NB4 (cell line): Measurements from ENCODE around the gene PDZRN4.

Source experiments
- CTCF ChIP-seq: IDR thresholded peaks from one replicate; pipeline ENCODE4 v1.5.1; 2012; ENCODE audit warnings: low read depth, low read length
- MAX ChIP-seq: IDR thresholded peaks from 2 replicates; pipeline ENCODE4 v1.6.1; 2011; ENCODE audit warnings: low read depth, low read length
- POLR2A ChIP-seq: IDR thresholded peaks from 2 replicates; pipeline ENCODE4 v1.6.1; 2011; ENCODE audit warnings: mild to moderate bottlenecking; ENCODE audit not compliant: insufficient read length; ENCODE audit errors: extremely low read depth

- TF ChIP-seq CTCF (no peak), POLR2A (no peak), MAX (no peak)
Observed at GRCh38 chr12:41606468-41607445, 418.6 kb downstream of the PDZRN4 start.
